Body of pancreas (tissue), 4 donors: ENCODE results near the gene RABEP1. TPM values are rescaled to one million over a fixed set of nuclear protein-coding genes. Genes with fewer than 3 reads are reported as not detected.
"Not testable (repeated sequence)": the region's sequence is repeated elsewhere in the genome, so short reads cannot be mapped to it uniquely, and the experiment has no call there.

ENCODE experiments used
- ATAC-seq: fragments of 150-250 bp; one replicate; pipeline ENCODE4 v1.9.1; 2016
- DNase-seq, 4 donors: peaks; one replicate each; pipeline ENCODE4 v3.0.0-alpha.2; 2019
- H3K27ac ChIP-seq, 4 donors: fragments of 200-600 bp; sonication (generic); 1 replicate in 3 of 4; 2 replicates in 1 of 4; pipeline versions ENCODE4 v1.5.1 to v1.6.1; 2016 to 2019; ENCODE audit warnings: mild to moderate bottlenecking in 1 of 4, mixed read lengths in 1 of 4, moderate library complexity in 1 of 4
- H3K27me3 ChIP-seq, 2 donors: fragments of 200-600 bp; sonication (generic); one replicate each; pipeline ENCODE4 v1.6.0; 2016; ENCODE audit warnings: mild to moderate bottlenecking in 1 of 2
- H3K36me3 ChIP-seq, 2 donors: fragments of 200-600 bp; sonication (generic); replicated peaks in 1 of 2; 2 replicates each; pipeline ENCODE4 v1.5.1; 2016; ENCODE audit warnings: low read depth in 2 of 2; ENCODE audit not compliant: insufficient read depth in 1 of 2
- H3K4me1 ChIP-seq: fragments of 200-600 bp; sonication (generic); one replicate; pipeline ENCODE4 v1.6.0; 2016
- H3K4me3 ChIP-seq, 2 donors: fragments of 200-600 bp; sonication (generic); 1 replicate in 1 of 2; 2 replicates in 1 of 2; pipeline ENCODE4 v1.5.1; 2016 to 2019
- H3K9me3 ChIP-seq, 3 donors: fragments of 200-600 bp; sonication (generic); 1 replicate in 2 of 3; 2 replicates in 1 of 3; pipeline ENCODE4 v1.5.1; 2016
- CTCF ChIP-seq, 7 experiments: fragments of 450-650 bp in 4 of 7; fragments of 200-600 bp in 3 of 7; sonication (generic) in 3 of 7; IDR thresholded peaks; one replicate each; pipeline ENCODE4 v1.5.1; 2016 to 2019; ENCODE audit warnings: antibody characterized with exemption in 7 of 7
- POLR2A ChIP-seq, 3 donors: fragments of 450-650 bp; IDR thresholded peaks; one replicate each; pipeline ENCODE4 v1.6.1; 2016; ENCODE audit warnings: antibody characterized with exemption in 3 of 3, mild to moderate bottlenecking in 2 of 3
- WGBS, 2 donors: methylation state at CpG; one replicate each; pipeline ENCODE4 v1.1.5; 2017; 5-methylcytosine and 5-hydroxymethylcytosine counted together
- intact Hi-C: fragments of 100-400 bp; cut with DNase I; formaldehyde crosslinking; loops from one replicate; pipeline ENCODE4 v1.15.1; 2023
- total RNA-seq, 2 donors: library from RNA; depleted of rRNA; stranded (reverse); fragments of >200 nt; gene quantifications; one replicate each; pipeline ENCODE4 v1.1.0, GENCODE V29; 2016

RABEP1 gene
- 10 to 100 TPM; 14.5 to 17.1 TPM for total RNA-seq

GRCh38 chr17:5281814-5282641, at the start of gene RABEP1:
TSS of gene RABEP1 (plus strand) at chr17:5282284. CDS start at chr17:5282487, 203 bp downstream.
- H3K27me3 ChIP-seq: no peaks in the 10 kb centered on the region
- no peaks in the 10 kb centered on the region for H3K9me3 ChIP-seq
- H3K27ac ChIP-seq: peak within 1 kb of the TSS; percentile 50 to 89 (median 78)
- H3K36me3 ChIP-seq: no peaks in the 10 kb centered on the region
- peak within 1 kb of the TSS; percentile 40 to 80 for H3K4me3 ChIP-seq
- DNase-seq (peak; percentile 92 to 95 (median 94)), ATAC-seq (peak; percentile 95)
- peak in 4 of 7 experiments; percentile 24 to 61 (median 36) for TF ChIP-seq CTCF (IDR thresholded peaks at IDR 0.05)
- peak; percentile 65 to 78 (median 69) for TF ChIP-seq POLR2A (IDR thresholded peaks at IDR 0.05)
- intact Hi-C loops: no loop called here
- 1 to 4% methylated on average over 10 to 56 of the region's 98 CpGs for WGBS, 2 donors
- H3K4me1 ChIP-seq: peaks cover 39% of the 10 kb centered on the region

- H3K27me3 ChIP-seq, H3K9me3 ChIP-seq, DNase-seq, H3K4me1 ChIP-seq, H3K27ac ChIP-seq, intact Hi-C loops, H3K36me3 ChIP-seq, H3K4me3 ChIP-seq, ATAC-seq: not testable (repeated sequence)
- 92 to 100% methylated on average over 6 to 7 of the region's 7 CpGs for WGBS, 2 donors
Measured at GRCh38 chr17:5233492-5233891, 48.6 kb upstream of the RABEP1 start.

- ATAC-seq (no peak), DNase-seq (peak in 2 of 4 donors; percentile 14 to 59)
- no peaks in the 10 kb centered on the region for H3K27me3 ChIP-seq
- WGBS, 2 donors: 80 to 85% methylated on average over 15 to 17 of the region's 19 CpGs
- H3K9me3 ChIP-seq: no peaks in the 10 kb centered on the region
- no peaks in the 10 kb centered on the region for H3K36me3 ChIP-seq
- TF ChIP-seq POLR2A (IDR thresholded peaks at IDR 0.05) (peak in 1 of 3 donors; percentile 48), CTCF (IDR thresholded peaks at IDR 0.05) (no peak)
- H3K4me1 ChIP-seq: peaks cover 7% of the 10 kb centered on the region
- no peak within 1 kb of the TSS for H3K4me3 ChIP-seq
- H3K27ac ChIP-seq: peak within 1 kb of the TSS in 1 of 4 donors; percentile 49
- intact Hi-C loops: no loop called here
Measured at GRCh38 chr17:5234645-5235576, 47.2 kb upstream of the RABEP1 start, which contains the start of gene SCIMP. TSS of gene SCIMP (minus strand) at chr17:5234860. CDS start at chr17:5234755, 105 bp downstream.

GRCh38 chr17:5236938-5237540, 45.0 kb upstream of the RABEP1 start:
- no peaks in the 10 kb centered on the region for H3K27me3 ChIP-seq
- no peaks in the 10 kb centered on the region for H3K36me3 ChIP-seq
- intact Hi-C loops: no loop called here
- DNase-seq (no peak), ATAC-seq (no peak)
- WGBS, 2 donors: 82 to 92% methylated on average over 3 of the region's 3 CpGs
- no peak for TF ChIP-seq CTCF (IDR thresholded peaks at IDR 0.05)
- no peak overlapping the region for H3K27ac ChIP-seq
- H3K4me3 ChIP-seq: no peak overlapping the region
- H3K9me3 ChIP-seq: no peaks in the 10 kb centered on the region
- H3K4me1 ChIP-seq: peaks cover 9% of the 10 kb centered on the region
